Natural killer cell (primary cell): ENCODE results near the gene NRXN3. TPM values are rescaled to one million over a fixed set of nuclear protein-coding genes. Genes with fewer than 3 reads are reported as not detected.

ENCODE experiments used
- ATAC-seq, 3 donors: fragments of 150-1000 bp in 2 of 3; fragments of 200-7000 bp in 1 of 3; cut with Tn5 transposase; 1 replicate in 1 of 3; 2 replicates in 2 of 3; pipeline ENCODE4 v1.10.0; 2021; ENCODE audit warnings: mild to moderate bottlenecking in 2 of 3, moderate library complexity in 2 of 3
- DNase-seq, 2 donors: peaks; one replicate each; pipeline versions ENCODE4 v3.0.0 to v3.0.0-alpha.2; 2013 to 2021; ENCODE audit warnings: mixed read lengths in 1 of 2
- H3K27ac ChIP-seq: one replicate; pipeline ENCODE4 v1.5.1; 2013; ENCODE audit warnings: mild to moderate bottlenecking, low read length
- H3K27me3 ChIP-seq: one replicate; pipeline ENCODE4 v1.6.1; 2013; ENCODE audit warnings: low read length; ENCODE audit not compliant: control insufficient read depth, insufficient read depth
- H3K36me3 ChIP-seq: one replicate; pipeline ENCODE4 v1.6.1; 2013; ENCODE audit warnings: low read length; ENCODE audit not compliant: control insufficient read depth, insufficient read depth
- H3K4me1 ChIP-seq: one replicate; pipeline ENCODE4 v1.6.1; 2013; ENCODE audit warnings: low read length; ENCODE audit not compliant: control insufficient read depth, insufficient read depth
- H3K4me3 ChIP-seq: one replicate; pipeline ENCODE4 v1.5.1; 2013; ENCODE audit warnings: low read length
- H3K9me3 ChIP-seq: one replicate; pipeline ENCODE4 v1.6.1; 2013; ENCODE audit warnings: low read length; ENCODE audit not compliant: control insufficient read depth, insufficient read depth
- H3K27ac Mint-ChIP-seq, 2 donors: one replicate each; pipeline ENCODE4 v1.8.0; 2022; ENCODE audit warnings: mild to moderate bottlenecking in 2 of 2, mixed read lengths in 2 of 2, moderate library complexity in 1 of 2
- H3K27me3 Mint-ChIP-seq, 2 donors: one replicate each; pipeline ENCODE4 v1.8.0; 2022; ENCODE audit warnings: low read depth in 2 of 2, mixed read lengths in 2 of 2
- H3K36me3 Mint-ChIP-seq: one replicate; pipeline ENCODE4 v1.8.0; 2022; ENCODE audit warnings: mixed read lengths
- H3K4me1 Mint-ChIP-seq, 2 donors: one replicate each; pipeline ENCODE4 v1.8.0; 2022; ENCODE audit warnings: mixed read lengths in 2 of 2
- H3K4me3 Mint-ChIP-seq: one replicate; pipeline ENCODE4 v1.8.0; 2022; ENCODE audit warnings: mild to moderate bottlenecking, moderate library complexity, mixed read lengths
- H3K9me3 Mint-ChIP-seq, 2 donors: one replicate each; pipeline ENCODE4 v1.8.0; 2022; ENCODE audit warnings: mixed read lengths in 2 of 2
- CTCF ChIP-seq: fragments of 200-600 bp; IDR thresholded peaks from one replicate; pipeline ENCODE4 v1.8.0; 2022; ENCODE audit warnings: antibody characterized with exemption
- WGBS: methylation state at CpG from one replicate; pipeline ENCODE4 v1.1.7; 2013; ENCODE audit warnings: missing lambda C conversion rate; ENCODE audit not compliant: insufficient coverage; 5-methylcytosine and 5-hydroxymethylcytosine counted together
- intact Hi-C: fragments of 100-400 bp; cut with micrococcal nuclease; formaldehyde crosslinking; loops from one replicate; pipeline ENCODE4 v1.14.2; 2022
- total RNA-seq, 4 donors: library from RNA; stranded (reverse); fragments of 120-200 nt in 1 of 4; gene quantifications; one replicate each; pipeline versions ENCODE4 v1.2.3 to v1.2.4, GENCODE V29; 2013 to 2022

Gene NRXN3
- total RNA-seq, 3 donors from 2014 or later (not counting 1 experiment from before 2014, with no cell fraction given), result not detected

GRCh38 chr14:79805636-79806035 is 1635.5 kb downstream of the NRXN3 start:
- intact Hi-C loops, result no loop called here
- TF ChIP-seq CTCF, result no peak
- Mint-ChIP-seq H3K36me3 (no peaks in the 10 kb centered on the region), H3K4me1 (peaks cover 0 to 4% of the 10 kb centered on the region in 2 donors), H3K9me3 (peaks cover 0 to 2% of the 10 kb centered on the region in 2 donors), H3K27me3 (no peaks in the 10 kb centered on the region), H3K27ac (no peak overlapping the region), H3K4me3 (no peak overlapping the region)
- Histone ChIP-seq H3K4me1 (no peaks in the 10 kb centered on the region), H3K9me3 (no peaks in the 10 kb centered on the region), H3K27me3 (no peaks in the 10 kb centered on the region), H3K27ac (no peak overlapping the region), H3K36me3 (no peaks in the 10 kb centered on the region), H3K4me3 (no peak overlapping the region)
- DNase-seq, result no peak
- no peak for ATAC-seq
- WGBS, result 85% methylated on average over 1 of the region's 1 CpG

GRCh38 chr14:79809849-79810612 is 1639.9 kb downstream of the NRXN3 start:
- H3K4me1 ChIP-seq, result no peaks in the 10 kb centered on the region
- H3K4me1 Mint-ChIP-seq, result no peaks in the 10 kb centered on the region
- no peak overlapping the region for H3K4me3 Mint-ChIP-seq
- H3K27me3 ChIP-seq, result no peaks in the 10 kb centered on the region
- no peak for TF ChIP-seq CTCF
- H3K27ac ChIP-seq, result no peak overlapping the region
- no peaks in the 10 kb centered on the region for H3K36me3 Mint-ChIP-seq
- WGBS, result 90% methylated on average over 1 of the region's 3 CpGs
- no peaks in the 10 kb centered on the region for H3K36me3 ChIP-seq
- intact Hi-C loops, result no loop called here
- no peaks in the 10 kb centered on the region for H3K9me3 ChIP-seq
- peaks cover 3% of the 10 kb centered on the region in 2 donors for H3K9me3 Mint-ChIP-seq
- no peak overlapping the region for H3K27ac Mint-ChIP-seq
- DNase-seq, result no peak
- ATAC-seq, result no peak
- no peak overlapping the region for H3K4me3 ChIP-seq
- no peaks in the 10 kb centered on the region for H3K27me3 Mint-ChIP-seq

- no peaks in the 10 kb centered on the region for H3K36me3 Mint-ChIP-seq
- Histone ChIP-seq H3K27ac (no peak overlapping the region), H3K9me3 (no peaks in the 10 kb centered on the region), H3K4me1 (no peaks in the 10 kb centered on the region), H3K4me3 (no peak overlapping the region), H3K27me3 (no peaks in the 10 kb centered on the region), H3K36me3 (no peaks in the 10 kb centered on the region)
- intact Hi-C loops, result no loop called here
- no peak overlapping the region for H3K4me3 Mint-ChIP-seq
- 8% methylated on average over 1 of the region's 1 CpG for WGBS
- H3K4me1 Mint-ChIP-seq, result no peaks in the 10 kb centered on the region
- no peak for TF ChIP-seq CTCF
- DNase-seq (no peak), ATAC-seq (no peak)
- no peaks in the 10 kb centered on the region for H3K27me3 Mint-ChIP-seq
- no peak overlapping the region for H3K27ac Mint-ChIP-seq
- peaks cover 0 to 6% of the 10 kb centered on the region in 2 donors for H3K9me3 Mint-ChIP-seq
These were observed 1650.8 kb downstream of the NRXN3 start for GRCh38 chr14:79820866-79821535.
